ENCODE data around the gene TTLL3.

TTLL3 gene, protein sequence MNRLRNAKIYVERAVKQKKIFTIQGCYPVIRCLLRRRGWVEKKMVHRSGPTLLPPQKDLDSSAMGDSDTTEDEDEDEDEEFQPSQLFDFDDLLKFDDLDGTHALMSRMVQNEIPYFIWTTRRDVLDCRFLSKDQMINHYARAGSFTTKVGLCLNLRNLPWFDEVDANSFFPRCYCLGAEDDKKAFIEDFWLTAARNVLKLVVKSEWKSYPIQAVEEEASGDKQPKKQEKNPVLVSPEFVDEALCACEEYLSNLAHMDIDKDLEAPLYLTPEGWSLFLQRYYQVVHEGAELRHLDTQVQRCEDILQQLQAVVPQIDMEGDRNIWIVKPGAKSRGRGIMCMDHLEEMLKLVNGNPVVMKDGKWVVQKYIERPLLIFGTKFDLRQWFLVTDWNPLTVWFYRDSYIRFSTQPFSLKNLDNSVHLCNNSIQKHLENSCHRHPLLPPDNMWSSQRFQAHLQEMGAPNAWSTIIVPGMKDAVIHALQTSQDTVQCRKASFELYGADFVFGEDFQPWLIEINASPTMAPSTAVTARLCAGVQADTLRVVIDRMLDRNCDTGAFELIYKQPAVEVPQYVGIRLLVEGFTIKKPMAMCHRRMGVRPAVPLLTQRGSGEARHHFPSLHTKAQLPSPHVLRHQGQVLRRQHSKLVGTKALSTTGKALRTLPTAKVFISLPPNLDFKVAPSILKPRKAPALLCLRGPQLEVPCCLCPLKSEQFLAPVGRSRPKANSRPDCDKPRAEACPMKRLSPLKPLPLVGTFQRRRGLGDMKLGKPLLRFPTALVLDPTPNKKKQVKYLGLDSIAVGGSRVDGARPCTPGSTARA

DNA sequence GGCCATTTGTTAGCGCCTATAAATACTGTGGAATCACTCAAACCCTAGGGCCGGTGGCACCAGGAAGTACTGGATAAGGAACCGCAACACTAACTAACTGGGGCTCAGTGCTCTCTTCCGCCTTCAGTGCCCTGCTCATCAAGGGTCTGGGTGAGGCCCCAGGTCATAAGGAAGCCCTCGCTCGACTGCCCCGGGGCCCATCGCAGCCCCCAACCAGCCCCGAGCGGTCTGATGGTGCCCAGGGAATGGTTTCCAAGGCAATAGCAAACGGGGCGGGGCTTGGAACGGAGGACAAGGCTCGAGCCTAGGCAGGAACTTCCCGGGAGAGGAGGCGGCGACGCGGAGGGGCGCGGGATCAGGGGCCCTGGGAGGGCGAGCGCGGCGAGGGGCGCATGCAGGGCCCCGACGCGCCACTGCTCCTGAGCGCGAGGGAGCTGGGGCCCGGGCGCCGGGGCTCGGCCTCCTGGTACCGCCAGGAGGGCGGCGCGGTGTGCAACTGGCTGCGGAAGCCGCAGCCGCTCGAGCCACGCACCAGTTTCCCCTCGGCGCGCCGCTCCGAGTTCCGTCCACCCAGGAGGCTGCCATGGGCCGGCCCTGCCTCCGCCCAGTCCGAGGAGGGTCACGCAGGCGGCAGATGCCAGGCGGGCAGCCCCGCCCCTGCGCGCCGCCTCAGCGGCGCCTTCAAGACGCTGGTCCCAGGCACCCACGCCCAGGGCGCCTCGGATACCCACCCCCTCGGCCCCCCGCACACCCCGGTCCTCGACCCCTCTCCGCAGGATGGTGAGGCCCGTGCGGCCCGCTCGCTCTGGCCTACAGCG, at the start of gene TTLL3:
Gene TTLL3, plus strand, starts transcription at position 648 of the 818 bp plus-strand sequence. CDS start 400 bp downstream, outside the sequence.
- Histone ChIP-seq H3K27ac (ENCODE audit: low read depth in 2 of 2, low read length in 2 of 2) (peak within 1 kb of the TSS; percentile 94 to 97), H3K9ac (ENCODE audit: low read depth in 1 of 2, low read length in 2 of 2) (peak within 1 kb of the TSS; percentile 74 to 85), H3K4me1 (ENCODE audit: control insufficient read depth in 2 of 2, insufficient read depth in 2 of 2, low read length in 2 of 2) (peaks cover 16 to 22% of the 10 kb centered on the region in 2 donors), H3K9me3 (ENCODE audit: control insufficient read depth in 2 of 2, low read length in 2 of 2) (no peaks in the 10 kb centered on the region), H3K4me3 (ENCODE audit: low read length in 2 of 2) (peak within 1 kb of the TSS; percentile 67 to 77), H3K27me3 (ENCODE audit: control insufficient read depth in 2 of 2, insufficient read depth in 2 of 2, low read length in 2 of 2) (no peaks in the 10 kb centered on the region), H3K36me3 (ENCODE audit: control insufficient read depth in 2 of 2, insufficient read depth in 2 of 2, low read length in 2 of 2) (peaks cover 23 to 28% of the 10 kb centered on the region in 2 donors)

DNA sequence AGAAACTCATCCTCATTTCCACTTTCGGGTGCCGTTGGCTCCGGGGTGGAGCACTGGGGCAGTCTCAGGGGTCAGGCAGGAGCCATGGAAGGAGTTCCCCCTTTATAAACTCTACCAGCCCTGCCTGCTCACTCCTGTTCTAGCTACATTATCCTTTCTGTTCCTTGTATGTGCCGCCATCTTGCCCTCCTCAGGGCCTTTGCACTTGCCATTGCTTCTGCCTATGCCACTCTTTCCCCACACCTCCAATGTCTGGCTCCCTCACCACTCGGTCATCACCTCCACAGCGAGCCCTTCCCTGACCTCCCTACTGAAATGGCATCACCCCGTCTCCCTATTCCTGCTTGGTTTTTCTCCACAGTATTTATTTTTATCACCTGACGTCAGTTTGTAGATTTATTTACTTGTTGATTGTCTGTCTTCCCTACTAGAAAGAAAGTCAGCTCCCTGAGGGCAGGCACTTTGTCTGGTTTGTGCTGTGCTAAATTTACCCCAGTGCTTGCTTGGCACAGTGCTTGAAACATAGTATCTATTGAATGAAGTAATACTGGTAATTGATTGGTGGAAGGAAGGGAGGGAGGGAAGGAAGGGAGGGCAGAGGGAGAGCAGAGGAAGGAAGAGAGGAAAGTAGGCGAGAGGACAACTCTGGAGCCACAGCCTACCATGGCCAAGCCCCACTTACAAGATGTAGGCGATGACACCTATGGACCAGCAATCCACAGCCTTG, 49.1 kb upstream of the TTLL3 start:
- Histone ChIP-seq H3K36me3 (ENCODE audit: control insufficient read depth in 2 of 2, insufficient read depth in 2 of 2, low read length in 2 of 2) (peaks cover 25 to 44% of the 10 kb centered on the region in 2 donors), H3K27ac (ENCODE audit: low read depth in 2 of 2, low read length in 2 of 2) (no peak overlapping the region)

DNA sequence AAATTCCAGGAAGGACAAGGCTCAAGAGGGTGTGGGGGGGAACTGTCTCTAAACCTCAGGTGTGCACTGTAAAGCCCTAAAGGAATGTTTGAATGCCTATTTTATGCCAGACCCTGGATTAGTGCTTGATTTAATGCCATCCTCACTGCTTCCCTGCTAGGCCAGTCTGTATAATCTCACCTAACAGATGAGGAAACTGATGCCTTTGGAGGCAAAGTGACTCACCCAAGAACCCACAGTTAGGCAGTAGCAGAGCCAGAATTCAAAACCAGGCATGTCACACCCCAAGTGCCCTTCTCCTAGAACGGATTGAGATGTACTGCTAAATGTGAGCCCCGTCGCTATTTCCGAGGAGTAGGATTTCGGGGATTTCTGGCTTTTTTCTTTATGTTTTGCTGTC, 48.1 kb upstream of the TTLL3 start:
- Histone ChIP-seq H3K27ac (ENCODE audit: low read depth in 2 of 2, low read length in 2 of 2) (no peak overlapping the region), H3K36me3 (ENCODE audit: control insufficient read depth in 2 of 2, insufficient read depth in 2 of 2, low read length in 2 of 2) (peaks cover 18 to 35% of the 10 kb centered on the region in 2 donors), H3K4me1 (ENCODE audit: control insufficient read depth in 2 of 2, insufficient read depth in 2 of 2, low read length in 2 of 2) (peaks cover 0 to 1% of the 10 kb centered on the region in 2 donors), H3K9me3 (ENCODE audit: control insufficient read depth in 2 of 2, low read length in 2 of 2) (no peaks in the 10 kb centered on the region), H3K27me3 (ENCODE audit: control insufficient read depth in 2 of 2, insufficient read depth in 2 of 2, low read length in 2 of 2) (no peaks in the 10 kb centered on the region), H3K4me3 (ENCODE audit: low read length in 2 of 2) (no peak overlapping the region), H3K9ac (ENCODE audit: low read depth in 1 of 2, low read length in 2 of 2) (no peak overlapping the region)

More for the DNA sequence above, 49.1 kb upstream of the TTLL3 start:
- Histone ChIP-seq H3K9me3 (ENCODE audit: control insufficient read depth in 2 of 2, low read length in 2 of 2) (no peaks in the 10 kb centered on the region), H3K9ac (ENCODE audit: low read depth in 1 of 2, low read length in 2 of 2) (no peak overlapping the region), H3K27me3 (ENCODE audit: control insufficient read depth in 2 of 2, insufficient read depth in 2 of 2, low read length in 2 of 2) (no peaks in the 10 kb centered on the region), H3K4me1 (ENCODE audit: control insufficient read depth in 2 of 2, insufficient read depth in 2 of 2, low read length in 2 of 2) (no peaks in the 10 kb centered on the region), H3K4me3 (ENCODE audit: low read length in 2 of 2) (no peak overlapping the region)

- H3K9ac ChIP-seq (ENCODE audit: low read depth in 1 of 2, low read length in 2 of 2), result no peak overlapping the region
- no peak overlapping the region for H3K4me3 ChIP-seq (ENCODE audit: low read length in 2 of 2)
- H3K4me1 ChIP-seq (ENCODE audit: control insufficient read depth in 2 of 2, insufficient read depth in 2 of 2, low read length in 2 of 2), result peaks cover 0 to 2% of the 10 kb centered on the region in 2 donors
- no peaks in the 10 kb centered on the region for H3K27me3 ChIP-seq (ENCODE audit: control insufficient read depth in 2 of 2, insufficient read depth in 2 of 2, low read length in 2 of 2)
- peaks cover 12 to 28% of the 10 kb centered on the region in 2 donors for H3K36me3 ChIP-seq (ENCODE audit: control insufficient read depth in 2 of 2, insufficient read depth in 2 of 2, low read length in 2 of 2)
- H3K9me3 ChIP-seq (ENCODE audit: control insufficient read depth in 2 of 2, low read length in 2 of 2), result no peaks in the 10 kb centered on the region
- H3K27ac ChIP-seq (ENCODE audit: low read depth in 2 of 2, low read length in 2 of 2), result no peak overlapping the region
Measured at GRCh38 chr3:9762871-9763270, 47.2 kb upstream of the TTLL3 start.

DNA sequence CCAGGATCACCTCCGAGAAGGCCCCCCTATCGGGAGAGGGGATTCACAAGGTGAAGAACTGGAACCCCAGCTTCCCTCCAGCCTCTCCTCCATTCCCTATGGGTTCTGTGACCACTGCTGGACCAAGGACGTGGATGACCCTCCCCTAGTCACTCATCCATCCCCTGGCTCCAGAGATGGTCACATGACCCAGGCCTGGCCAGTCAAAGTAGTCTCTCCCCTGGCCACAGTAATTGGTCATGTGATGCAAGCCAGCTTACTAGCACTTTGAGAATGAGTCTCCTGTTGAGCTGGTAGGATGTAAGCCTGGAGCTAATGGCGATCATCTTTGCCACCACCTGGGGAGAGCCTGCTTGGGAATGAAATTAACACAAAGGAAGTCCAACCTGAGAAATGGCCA, 44.2 kb upstream of the TTLL3 start:
- Histone ChIP-seq H3K36me3 (ENCODE audit: control insufficient read depth in 2 of 2, insufficient read depth in 2 of 2, low read length in 2 of 2) (peaks cover 3 to 12% of the 10 kb centered on the region in 2 donors), H3K27me3 (ENCODE audit: control insufficient read depth in 2 of 2, insufficient read depth in 2 of 2, low read length in 2 of 2) (no peaks in the 10 kb centered on the region), H3K4me3 (ENCODE audit: low read length in 2 of 2) (no peak overlapping the region), H3K27ac (ENCODE audit: low read depth in 2 of 2, low read length in 2 of 2) (no peak overlapping the region), H3K9me3 (ENCODE audit: control insufficient read depth in 2 of 2, low read length in 2 of 2) (no peaks in the 10 kb centered on the region), H3K4me1 (ENCODE audit: control insufficient read depth in 2 of 2, insufficient read depth in 2 of 2, low read length in 2 of 2) (peaks cover 15 to 22% of the 10 kb centered on the region in 2 donors), H3K9ac (ENCODE audit: low read depth in 1 of 2, low read length in 2 of 2) (no peak overlapping the region)

- H3K9ac ChIP-seq (ENCODE audit: low read depth in 1 of 2, low read length in 2 of 2), result peak overlapping the region in 1 of 2 donors; percentile 32
- H3K36me3 ChIP-seq (ENCODE audit: control insufficient read depth in 2 of 2, insufficient read depth in 2 of 2, low read length in 2 of 2), result peaks cover 0 to 5% of the 10 kb centered on the region in 2 donors
- no peak overlapping the region for H3K4me3 ChIP-seq (ENCODE audit: low read length in 2 of 2)
- no peak overlapping the region for H3K27ac ChIP-seq (ENCODE audit: low read depth in 2 of 2, low read length in 2 of 2)
- no peaks in the 10 kb centered on the region for H3K9me3 ChIP-seq (ENCODE audit: control insufficient read depth in 2 of 2, low read length in 2 of 2)
- peaks cover 15 to 22% of the 10 kb centered on the region in 2 donors for H3K4me1 ChIP-seq (ENCODE audit: control insufficient read depth in 2 of 2, insufficient read depth in 2 of 2, low read length in 2 of 2)
- no peaks in the 10 kb centered on the region for H3K27me3 ChIP-seq (ENCODE audit: control insufficient read depth in 2 of 2, insufficient read depth in 2 of 2, low read length in 2 of 2)
Measured at GRCh38 chr3:9767418-9767817, 42.6 kb upstream of the TTLL3 start.

DNA sequence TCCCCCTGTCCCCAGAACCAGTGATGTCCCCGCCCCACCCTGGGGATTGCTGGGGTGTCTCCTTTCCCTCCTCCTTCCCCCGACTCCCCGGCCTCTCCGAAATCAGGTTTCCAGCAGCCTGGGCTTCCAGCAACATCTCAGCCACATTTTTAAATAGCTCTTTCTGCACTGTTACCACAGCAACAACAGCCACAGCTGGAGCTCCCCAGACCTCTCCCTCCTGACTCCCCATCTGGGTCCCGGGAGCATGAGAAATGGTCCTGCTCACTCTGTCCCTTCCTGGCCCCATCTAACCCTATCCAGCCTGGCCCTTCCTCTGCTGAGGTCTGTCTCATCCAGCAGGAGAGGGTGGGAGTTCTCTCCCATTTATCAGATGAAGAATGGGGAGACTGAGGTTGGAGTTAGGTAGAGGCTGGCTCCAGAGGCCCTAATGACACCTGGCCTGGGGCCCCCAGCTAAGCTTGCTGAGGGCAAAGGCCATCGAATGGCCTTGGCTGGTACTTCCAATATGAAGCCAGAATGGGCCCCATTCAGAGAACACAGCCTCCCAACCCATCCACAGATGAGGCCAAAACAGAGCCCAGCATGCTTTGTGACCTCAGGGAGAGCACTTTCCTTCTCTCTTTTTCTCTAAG, 41.8 kb upstream of the TTLL3 start:
- Histone ChIP-seq H3K4me3 (ENCODE audit: low read length in 2 of 2) (peak overlapping the region in 1 of 2 donors; percentile 31), H3K36me3 (ENCODE audit: control insufficient read depth in 2 of 2, insufficient read depth in 2 of 2, low read length in 2 of 2) (peaks cover 0 to 2% of the 10 kb centered on the region in 2 donors), H3K9ac (ENCODE audit: low read depth in 1 of 2, low read length in 2 of 2) (no peak overlapping the region), H3K4me1 (ENCODE audit: control insufficient read depth in 2 of 2, insufficient read depth in 2 of 2, low read length in 2 of 2) (peaks cover 15 to 22% of the 10 kb centered on the region in 2 donors), H3K27ac (ENCODE audit: low read depth in 2 of 2, low read length in 2 of 2) (no peak overlapping the region), H3K9me3 (ENCODE audit: control insufficient read depth in 2 of 2, low read length in 2 of 2) (no peaks in the 10 kb centered on the region), H3K27me3 (ENCODE audit: control insufficient read depth in 2 of 2, insufficient read depth in 2 of 2, low read length in 2 of 2) (no peaks in the 10 kb centered on the region)

- H3K4me1 ChIP-seq (ENCODE audit: control insufficient read depth in 2 of 2, insufficient read depth in 2 of 2, low read length in 2 of 2), result peaks cover 15 to 22% of the 10 kb centered on the region in 2 donors
Measured at GRCh38 chr3:9769012-9769411, 41.0 kb upstream of the TTLL3 start.

More at GRCh38 chr3:9769012-9769411, 41.0 kb upstream of the TTLL3 start:
- Histone ChIP-seq H3K36me3 (ENCODE audit: control insufficient read depth in 2 of 2, insufficient read depth in 2 of 2, low read length in 2 of 2) (peaks cover 0 to 2% of the 10 kb centered on the region in 2 donors), H3K4me3 (ENCODE audit: low read length in 2 of 2) (peak overlapping the region; percentile 60 to 79), H3K9me3 (ENCODE audit: control insufficient read depth in 2 of 2, low read length in 2 of 2) (no peaks in the 10 kb centered on the region), H3K9ac (ENCODE audit: low read depth in 1 of 2, low read length in 2 of 2) (peak overlapping the region; percentile 77 to 86), H3K27me3 (ENCODE audit: control insufficient read depth in 2 of 2, insufficient read depth in 2 of 2, low read length in 2 of 2) (no peaks in the 10 kb centered on the region), H3K27ac (ENCODE audit: low read depth in 2 of 2, low read length in 2 of 2) (peak overlapping the region in 1 of 2 donors; percentile 80)

Measured in mucosa of rectum (tissue), 2 donors.